PC-3 (cell line): ENCODE measurements around the gene SMCO4. TPM values are rescaled to one million over a fixed set of nuclear protein-coding genes. Genes with fewer than 3 reads are reported as not detected.

Source experiments
- ATAC-seq: fragments of 200-7000 bp; cut with Tn5 transposase; 2 replicates; pipeline ENCODE4 v1.9.1; 2020; ENCODE audit warnings: mild to moderate bottlenecking, moderate library complexity
- BruUV-seq: library from RNA; stranded (reverse); fragments of 400-500 nt; replicated peaks from 2 replicates; lab custom pipeline; 2021; lab: Mats Ljungman, UMichigan
- CTCF ChIA-PET: fragments of 300-600 bp; sonication (Branson Sonifier 250); formaldehyde crosslinking; loops from one replicate; lab custom pipeline; 2022; ENCODE audit warnings: antibody characterized with exemption; lab: Charles Lee
- POLR2A ChIA-PET: fragments of 300-600 bp; sonication (Branson Sonifier 250); formaldehyde crosslinking; loops from one replicate; lab custom pipeline; 2022; ENCODE audit warnings: antibody characterized with exemption; ENCODE audit not compliant: unreplicated experiment; lab: Charles Lee
- DNase-seq: peaks from one replicate; pipeline ENCODE4 v3.0.0-alpha.2; 2015
- H2AFZ ChIP-seq: fragments of 300-600 bp; sonication (generic); 2 replicates; pipeline ENCODE4 v1.6.0; 2016; ENCODE audit warnings: antibody characterized with exemption, low read length
- H3F3A ChIP-seq: fragments of 300-600 bp; sonication (generic); one replicate; pipeline ENCODE4 v1.6.0; 2017; ENCODE audit warnings: antibody characterized with exemption, low read length, control low read depth, mild to moderate bottlenecking; ENCODE audit not compliant: unreplicated experiment
- H3K27ac ChIP-seq: fragments of 300-600 bp; sonication (generic); 2 replicates; pipeline ENCODE4 v1.5.1; 2016; ENCODE audit warnings: mild to moderate bottlenecking, low read length
- H3K27me3 ChIP-seq: fragments of 300-600 bp; sonication (generic); 2 replicates; pipeline ENCODE4 v1.6.1; 2016; ENCODE audit warnings: low read length, mixed read lengths
- H3K36me3 ChIP-seq: fragments of 300-600 bp; sonication (generic); 2 replicates; pipeline ENCODE4 v1.6.1; 2016; ENCODE audit warnings: low read depth, mixed run types, low read length, mixed read lengths
- H3K4me1 ChIP-seq: fragments of 300-600 bp; sonication (generic); 2 replicates; pipeline ENCODE4 v1.5.1; 2016; ENCODE audit warnings: low read length; ENCODE audit not compliant: insufficient read depth
- H3K4me2 ChIP-seq: fragments of 300-600 bp; sonication (generic); 2 replicates; pipeline ENCODE4 v1.6.0; 2016; ENCODE audit warnings: low read length
- H3K4me3 ChIP-seq: fragments of 300-600 bp; sonication (generic); 2 replicates; pipeline ENCODE4 v1.5.1; 2016; ENCODE audit warnings: mild to moderate bottlenecking, low read length, mixed read lengths
- H3K79me2 ChIP-seq: fragments of 300-600 bp; sonication (generic); 2 replicates; pipeline ENCODE4 v1.6.1; 2017; ENCODE audit warnings: low read length, mixed read lengths
- H3K9ac ChIP-seq: fragments of 300-600 bp; sonication (generic); 2 replicates; pipeline ENCODE4 v1.6.0; 2016; ENCODE audit warnings: mild to moderate bottlenecking, low read length
- H3K9me2 ChIP-seq: fragments of 300-600 bp; sonication (generic); replicated peaks from 2 replicates; pipeline ENCODE4 v1.6.1; 2016; ENCODE audit warnings: mixed run types, low read length, mixed read lengths
- H3K9me3 ChIP-seq: fragments of 300-600 bp; sonication (generic); 2 replicates; pipeline ENCODE4 v1.6.1; 2016; ENCODE audit warnings: low read length, mixed read lengths
- H4K20me1 ChIP-seq: fragments of 300-600 bp; sonication (generic); 2 replicates; pipeline ENCODE4 v1.6.1; 2016; ENCODE audit warnings: low read length, mixed read lengths
- EZH2 ChIP-seq: fragments of 300-600 bp; sonication (generic); IDR thresholded peaks from one replicate; pipeline ENCODE4 v1.6.1; 2017; ENCODE audit warnings: antibody characterized with exemption, mild to moderate bottlenecking, low read length; ENCODE audit not compliant: unreplicated experiment
- EZH2phosphoT487 ChIP-seq: fragments of 300-600 bp; sonication (generic); IDR thresholded peaks from 2 replicates; pipeline ENCODE4 v1.6.1; 2018; ENCODE audit warnings: mild to moderate bottlenecking, antibody characterized with exemption, low read length, borderline replicate concordance
- intact Hi-C: fragments of 100-400 bp; cut with micrococcal nuclease; formaldehyde crosslinking; loops from 2 replicates; pipeline ENCODE4 v1.9.0; 2023
- total RNA-seq: library from RNA; depleted of rRNA; stranded (reverse); fragments of >200 nt; gene quantifications from 2 replicates; pipeline ENCODE4 v1.2.3, GENCODE V29; 2014
- TF ChIP-seq, protein P1 (sequence below): fragments of 300-600 bp; sonication (generic); conservative IDR thresholded peaks from 2 replicates; pipeline ENCODE4 v1.5.1; 2017; ENCODE audit warnings: antibody characterized with exemption, low read depth, mild to moderate bottlenecking, low read length

Gene SMCO4
- total RNA-seq, 1 experiment from 2014 or later, result 23.0 TPM

GRCh38 chr11:93571612-93572011, 28.4 kb upstream of the SMCO4 start:
- no peak overlapping the region for H2AFZ ChIP-seq
- H3K79me2 ChIP-seq, result no peaks in the 10 kb centered on the region
- no peaks in the 10 kb centered on the region for H3K9me3 ChIP-seq
- DNase-seq (no peak), ATAC-seq (no peak)
- H3K4me3 ChIP-seq, result no peak overlapping the region
- H3K27me3 ChIP-seq, result no peaks in the 10 kb centered on the region
- H3F3A ChIP-seq, result no peaks in the 10 kb centered on the region
- POLR2A ChIA-PET, result no interaction called here
- H3K36me3 ChIP-seq, result no peaks in the 10 kb centered on the region
- no peaks in the 10 kb centered on the region for H4K20me1 ChIP-seq
- CTCF ChIA-PET, result no interaction called here
- intact Hi-C loops, result no loop called here
- no TSS peak for BruUV-seq
- H3K4me1 ChIP-seq, result peaks cover 38% of the 10 kb centered on the region
- no peak overlapping the region for H3K9ac ChIP-seq
- no peaks in the 10 kb centered on the region for H3K9me2 ChIP-seq
- no peak overlapping the region for H3K4me2 ChIP-seq
- no peak overlapping the region for H3K27ac ChIP-seq
- TF ChIP-seq, protein P1, sequence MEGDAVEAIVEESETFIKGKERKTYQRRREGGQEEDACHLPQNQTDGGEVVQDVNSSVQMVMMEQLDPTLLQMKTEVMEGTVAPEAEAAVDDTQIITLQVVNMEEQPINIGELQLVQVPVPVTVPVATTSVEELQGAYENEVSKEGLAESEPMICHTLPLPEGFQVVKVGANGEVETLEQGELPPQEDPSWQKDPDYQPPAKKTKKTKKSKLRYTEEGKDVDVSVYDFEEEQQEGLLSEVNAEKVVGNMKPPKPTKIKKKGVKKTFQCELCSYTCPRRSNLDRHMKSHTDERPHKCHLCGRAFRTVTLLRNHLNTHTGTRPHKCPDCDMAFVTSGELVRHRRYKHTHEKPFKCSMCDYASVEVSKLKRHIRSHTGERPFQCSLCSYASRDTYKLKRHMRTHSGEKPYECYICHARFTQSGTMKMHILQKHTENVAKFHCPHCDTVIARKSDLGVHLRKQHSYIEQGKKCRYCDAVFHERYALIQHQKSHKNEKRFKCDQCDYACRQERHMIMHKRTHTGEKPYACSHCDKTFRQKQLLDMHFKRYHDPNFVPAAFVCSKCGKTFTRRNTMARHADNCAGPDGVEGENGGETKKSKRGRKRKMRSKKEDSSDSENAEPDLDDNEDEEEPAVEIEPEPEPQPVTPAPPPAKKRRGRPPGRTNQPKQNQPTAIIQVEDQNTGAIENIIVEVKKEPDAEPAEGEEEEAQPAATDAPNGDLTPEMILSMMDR, result no peak
- TF ChIP-seq EZH2, result no peak
- TF ChIP-seq EZH2phosphoT487, result no peak

GRCh38 chr11:93570759-93571413, 27.7 kb upstream of the SMCO4 start:
- intact Hi-C loops, result no loop called here
- H2AFZ ChIP-seq, result no peak overlapping the region
- no peaks in the 10 kb centered on the region for H4K20me1 ChIP-seq
- TF ChIP-seq EZH2 (no peak), EZH2phosphoT487 (no peak)
- TF ChIP-seq, protein P1, result no peak
- ChIA-PET CTCF (interaction anchor here (0.6 kb wide), 1 partner anchor 44 kb away, joined by 3 read pairs; no protein-coding TSS in a partner anchor), POLR2A (interaction anchor here (0.6 to 1.0 kb wide), 2 partner anchors 171 to 373 kb away, joined by 3 read pairs; partner anchors contain the start of genes C11orf54 and TAF1D)
- H3K79me2 ChIP-seq, result no peaks in the 10 kb centered on the region
- H3K9ac ChIP-seq, result no peak overlapping the region
- H3K9me2 ChIP-seq, result no peaks in the 10 kb centered on the region
- no TSS peak for BruUV-seq
- H3K4me1 ChIP-seq, result peaks cover 37% of the 10 kb centered on the region
- H3K4me3 ChIP-seq, result no peak overlapping the region
- H3K4me2 ChIP-seq, result 0 out of 2 replicates have a peak overlapping the region, but pooled peaks have one; percentile 15
- ATAC-seq, result peak; percentile 68
- H3K27me3 ChIP-seq, result no peaks in the 10 kb centered on the region
- no peaks in the 10 kb centered on the region for H3F3A ChIP-seq
- H3K9me3 ChIP-seq, result no peaks in the 10 kb centered on the region
- H3K27ac ChIP-seq, result no peak overlapping the region
- no peaks in the 10 kb centered on the region for H3K36me3 ChIP-seq
- DNase-seq, result peak; percentile 86

DNA sequence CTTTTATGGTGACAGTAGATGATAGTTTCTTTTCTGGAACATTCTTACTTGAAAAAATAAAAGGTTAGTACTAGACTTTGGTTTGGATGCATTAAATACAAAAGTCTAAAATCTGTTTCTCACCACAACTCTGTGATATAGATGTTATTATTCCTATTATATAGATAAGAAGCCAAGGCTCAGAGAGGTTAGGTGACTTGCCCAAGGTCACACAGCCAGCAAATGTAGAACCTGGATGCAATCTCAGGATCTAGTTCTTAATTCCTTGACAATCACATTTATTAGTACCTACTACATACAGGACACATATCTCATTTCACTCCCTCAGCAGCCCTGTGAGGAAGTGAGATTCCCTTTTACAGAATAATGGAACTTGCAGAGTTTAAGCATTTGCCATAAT, 26.3 kb upstream of the SMCO4 start:
- no TSS peak for BruUV-seq
- Histone ChIP-seq H3K4me3 (no peak overlapping the region), H4K20me1 (no peaks in the 10 kb centered on the region), H3F3A (no peaks in the 10 kb centered on the region), H3K9ac (no peak overlapping the region), H3K27me3 (no peaks in the 10 kb centered on the region), H3K27ac (no peak overlapping the region), H3K4me1 (peaks cover 37% of the 10 kb centered on the region), H3K9me2 (no peaks in the 10 kb centered on the region), H3K79me2 (no peaks in the 10 kb centered on the region), H3K9me3 (no peaks in the 10 kb centered on the region), H2AFZ (no peak overlapping the region), H3K36me3 (no peaks in the 10 kb centered on the region), H3K4me2 (no peak overlapping the region)
- no peak for TF ChIP-seq EZH2
- TF ChIP-seq EZH2phosphoT487, result no peak
- TF ChIP-seq, protein P1, result no peak
- intact Hi-C loops, result no loop called here
- no peak for ATAC-seq
- DNase-seq, result no peak
- CTCF ChIA-PET, result no interaction called here
- POLR2A ChIA-PET, result no interaction called here
